WTC11 (cell line): Measurements from ENCODE around the gene BRSK2. TPM values are rescaled to one million over a fixed set of nuclear protein-coding genes. Genes with fewer than 3 reads are reported as not detected.

Experiments
- ATAC-seq: fragments of 200-7000 bp; cut with Tn5 transposase; 2 replicates; pipeline ENCODE4 v1.10.0; 2021; ENCODE audit warnings: mild to moderate bottlenecking, moderate library complexity
- CTCF ChIA-PET: fragments of 300-600 bp; sonication (Branson Sonifier 250); formaldehyde crosslinking; loops from one replicate; lab custom pipeline; 2021; ENCODE audit warnings: antibody characterized with exemption; lab: Charles Lee
- POLR2A ChIA-PET: fragments of 350-600 bp; sonication (Branson Sonifier 250); formaldehyde crosslinking; loops from one replicate; lab custom pipeline; 2021; ENCODE audit warnings: antibody characterized with exemption; lab: Charles Lee
- DNase-seq: peaks from one replicate; pipeline ENCODE4 v3.0.0; 2021; ENCODE audit warnings: low spot score
- H3K27ac Mint-ChIP-seq: 2 replicates; pipeline ENCODE4 v1.8.0; 2021; ENCODE audit warnings: mixed read lengths
- H3K27me3 Mint-ChIP-seq: 2 replicates; pipeline ENCODE4 v1.8.0; 2021; ENCODE audit warnings: low read depth, mild to moderate bottlenecking, moderate library complexity, mixed read lengths
- H3K36me3 Mint-ChIP-seq: 2 replicates; pipeline ENCODE4 v1.8.0; 2021; ENCODE audit warnings: mixed read lengths
- H3K4me1 Mint-ChIP-seq: 2 replicates; pipeline ENCODE4 v1.8.0; 2022; ENCODE audit warnings: mixed read lengths
- H3K4me3 Mint-ChIP-seq: 2 replicates; pipeline ENCODE4 v1.8.0; 2021; ENCODE audit warnings: mild to moderate bottlenecking, moderate library complexity, mixed read lengths
- H3K9me3 Mint-ChIP-seq: 2 replicates; pipeline ENCODE4 v1.8.0; 2021; ENCODE audit warnings: mixed read lengths
- CBFB ChIP-seq: sonication (generic); formaldehyde crosslinking; IDR thresholded peaks from 2 replicates; pipeline ENCODE4 v1.8.1; 2022; ENCODE audit warnings: mild to moderate bottlenecking, low read depth, missing genetic modification reagents
- JAZF1 ChIP-seq: fragments of 250-450 bp; sonication (Bioruptor Pico); IDR thresholded peaks from 2 replicates; pipeline ENCODE4 v1.9.0; 2021; ENCODE audit warnings: moderate library complexity, mild to moderate bottlenecking, inconsistent platforms
- MXD4 ChIP-seq: fragments of 250-450 bp; sonication (Bioruptor Pico); IDR thresholded peaks from 2 replicates; pipeline ENCODE4 v1.8.0; 2021; ENCODE audit warnings: mild to moderate bottlenecking, moderate library complexity, borderline replicate concordance
- NFE2L1 ChIP-seq: sonication (generic); formaldehyde crosslinking; IDR thresholded peaks from 2 replicates; pipeline ENCODE4 v1.8.1; 2023; ENCODE audit warnings: missing genetic modification reagents
- NFYB ChIP-seq: sonication (generic); formaldehyde crosslinking; conservative IDR thresholded peaks from 2 replicates; pipeline ENCODE4 v1.8.0; 2022; ENCODE audit warnings: low read depth, missing genetic modification reagents
- NR2C2 ChIP-seq: sonication (generic); formaldehyde crosslinking; IDR thresholded peaks from 2 replicates; pipeline ENCODE4 v1.8.0; 2022; ENCODE audit warnings: mild to moderate bottlenecking, missing genetic modification reagents
- RELA ChIP-seq: sonication (generic); formaldehyde crosslinking; IDR thresholded peaks from 2 replicates; pipeline ENCODE4 v1.8.1; 2022; ENCODE audit warnings: missing genetic modification reagents, mild to moderate bottlenecking, borderline replicate concordance
- RORB ChIP-seq: fragments of 250-450 bp; sonication (Bioruptor Pico); IDR thresholded peaks from 2 replicates; pipeline ENCODE4 v1.9.0; 2021; ENCODE audit warnings: mild to moderate bottlenecking
- SP1 ChIP-seq: sonication (generic); formaldehyde crosslinking; conservative IDR thresholded peaks from 2 replicates; pipeline ENCODE4 v1.8.1; 2022; ENCODE audit warnings: missing genetic modification reagents
- ZNF317 ChIP-seq: sonication (generic); formaldehyde crosslinking; IDR thresholded peaks from 2 replicates; pipeline ENCODE4 v1.8.1; 2023; ENCODE audit warnings: low read depth, mild to moderate bottlenecking, moderate library complexity, missing genetic modification reagents, borderline replicate concordance
- total RNA-seq: library from RNA; stranded (reverse); gene quantifications from 3 replicates; pipeline ENCODE4 v1.2.3, GENCODE V29; 2021
- TF ChIP-seq, protein P1 (sequence below): sonication (generic); formaldehyde crosslinking; IDR thresholded peaks from 2 replicates; pipeline ENCODE4 v1.8.0; 2022; ENCODE audit warnings: missing genetic modification reagents
- TF ChIP-seq, protein P2 (sequence below): sonication (generic); formaldehyde crosslinking; IDR thresholded peaks from 2 replicates; pipeline ENCODE4 v1.8.1; 2023; ENCODE audit warnings: mild to moderate bottlenecking, missing genetic modification reagents
- TF ChIP-seq, protein P3 (sequence below): sonication (generic); formaldehyde crosslinking; conservative IDR thresholded peaks from 2 replicates; pipeline ENCODE4 v1.8.1; 2023; ENCODE audit warnings: mild to moderate bottlenecking, low read depth, missing genetic modification reagents, moderate library complexity
- TF ChIP-seq, protein P4 (sequence below): sonication (generic); formaldehyde crosslinking; IDR thresholded peaks from 2 replicates; pipeline ENCODE4 v1.8.1; 2022; ENCODE audit warnings: missing genetic modification reagents, borderline replicate concordance
- TF ChIP-seq, protein P5 (sequence below): fragments of 250-450 bp; sonication (Bioruptor Pico); IDR thresholded peaks from 2 replicates; pipeline ENCODE4 v1.8.0; 2021; ENCODE audit warnings: mild to moderate bottlenecking
- TF ChIP-seq, protein P6 (sequence below): sonication (generic); formaldehyde crosslinking; IDR thresholded peaks from 2 replicates; pipeline ENCODE4 v1.8.0; 2022; ENCODE audit warnings: mild to moderate bottlenecking, missing genetic modification reagents
- TF ChIP-seq, protein P7 (sequence below): sonication (generic); formaldehyde crosslinking; IDR thresholded peaks from 2 replicates; pipeline ENCODE4 v1.8.1; 2022; ENCODE audit warnings: low read depth, mild to moderate bottlenecking, moderate library complexity, missing genetic modification reagents, borderline replicate concordance
- TF ChIP-seq, protein P8 (sequence below): sonication (generic); formaldehyde crosslinking; IDR thresholded peaks from 2 replicates; pipeline ENCODE4 v1.8.1; 2023; ENCODE audit warnings: mild to moderate bottlenecking, missing genetic modification reagents, borderline replicate concordance
- TF ChIP-seq, protein P9 (sequence below): sonication (generic); formaldehyde crosslinking; IDR thresholded peaks from 2 replicates; pipeline ENCODE4 v1.8.0; 2023; ENCODE audit warnings: missing genetic modification reagents

Gene BRSK2
- total RNA-seq, 1 experiment from 2014 or later = 34.5 TPM

DNA sequence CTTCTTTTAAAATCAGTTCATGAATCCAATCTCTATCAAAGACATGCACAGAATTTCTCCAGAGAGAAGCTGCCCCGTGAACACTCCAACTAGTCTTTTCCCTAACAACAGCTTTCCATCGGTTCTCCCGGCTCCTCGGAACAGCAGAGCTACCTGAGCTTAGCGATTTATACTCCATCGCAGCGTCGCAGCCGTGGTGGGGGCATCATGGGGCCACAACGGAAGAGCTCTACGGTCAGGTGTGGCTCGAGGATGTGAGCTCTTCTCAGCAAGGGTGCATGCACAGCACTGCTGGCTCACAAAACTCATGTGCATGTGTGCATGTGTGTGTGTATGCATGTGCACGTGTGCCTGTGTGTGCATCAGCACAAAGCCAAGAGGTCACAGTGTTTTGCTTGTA lies 108.5 kb downstream of the BRSK2 start:
- no peak for TF ChIP-seq CBFB
- no peak for TF ChIP-seq RORB (CRISPR knock-in tag)
- no peak for TF ChIP-seq NFYB (CRISPR knock-in tag)
- no peak for TF ChIP-seq ZNF317 (CRISPR knock-in tag)
- TF ChIP-seq, protein P1, sequence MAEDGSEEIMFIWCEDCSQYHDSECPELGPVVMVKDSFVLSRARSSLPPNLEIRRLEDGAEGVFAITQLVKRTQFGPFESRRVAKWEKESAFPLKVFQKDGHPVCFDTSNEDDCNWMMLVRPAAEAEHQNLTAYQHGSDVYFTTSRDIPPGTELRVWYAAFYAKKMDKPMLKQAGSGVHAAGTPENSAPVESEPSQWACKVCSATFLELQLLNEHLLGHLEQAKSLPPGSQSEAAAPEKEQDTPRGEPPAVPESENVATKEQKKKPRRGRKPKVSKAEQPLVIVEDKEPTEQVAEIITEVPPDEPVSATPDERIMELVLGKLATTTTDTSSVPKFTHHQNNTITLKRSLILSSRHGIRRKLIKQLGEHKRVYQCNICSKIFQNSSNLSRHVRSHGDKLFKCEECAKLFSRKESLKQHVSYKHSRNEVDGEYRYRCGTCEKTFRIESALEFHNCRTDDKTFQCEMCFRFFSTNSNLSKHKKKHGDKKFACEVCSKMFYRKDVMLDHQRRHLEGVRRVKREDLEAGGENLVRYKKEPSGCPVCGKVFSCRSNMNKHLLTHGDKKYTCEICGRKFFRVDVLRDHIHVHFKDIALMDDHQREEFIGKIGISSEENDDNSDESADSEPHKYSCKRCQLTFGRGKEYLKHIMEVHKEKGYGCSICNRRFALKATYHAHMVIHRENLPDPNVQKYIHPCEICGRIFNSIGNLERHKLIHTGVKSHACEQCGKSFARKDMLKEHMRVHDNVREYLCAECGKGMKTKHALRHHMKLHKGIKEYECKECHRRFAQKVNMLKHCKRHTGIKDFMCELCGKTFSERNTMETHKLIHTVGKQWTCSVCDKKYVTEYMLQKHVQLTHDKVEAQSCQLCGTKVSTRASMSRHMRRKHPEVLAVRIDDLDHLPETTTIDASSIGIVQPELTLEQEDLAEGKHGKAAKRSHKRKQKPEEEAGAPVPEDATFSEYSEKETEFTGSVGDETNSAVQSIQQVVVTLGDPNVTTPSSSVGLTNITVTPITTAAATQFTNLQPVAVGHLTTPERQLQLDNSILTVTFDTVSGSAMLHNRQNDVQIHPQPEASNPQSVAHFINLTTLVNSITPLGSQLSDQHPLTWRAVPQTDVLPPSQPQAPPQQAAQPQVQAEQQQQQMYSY (CRISPR knock-in tag) = no peak
- TF ChIP-seq NFE2L1 (CRISPR knock-in tag) = no peak
- TF ChIP-seq, protein P2, sequence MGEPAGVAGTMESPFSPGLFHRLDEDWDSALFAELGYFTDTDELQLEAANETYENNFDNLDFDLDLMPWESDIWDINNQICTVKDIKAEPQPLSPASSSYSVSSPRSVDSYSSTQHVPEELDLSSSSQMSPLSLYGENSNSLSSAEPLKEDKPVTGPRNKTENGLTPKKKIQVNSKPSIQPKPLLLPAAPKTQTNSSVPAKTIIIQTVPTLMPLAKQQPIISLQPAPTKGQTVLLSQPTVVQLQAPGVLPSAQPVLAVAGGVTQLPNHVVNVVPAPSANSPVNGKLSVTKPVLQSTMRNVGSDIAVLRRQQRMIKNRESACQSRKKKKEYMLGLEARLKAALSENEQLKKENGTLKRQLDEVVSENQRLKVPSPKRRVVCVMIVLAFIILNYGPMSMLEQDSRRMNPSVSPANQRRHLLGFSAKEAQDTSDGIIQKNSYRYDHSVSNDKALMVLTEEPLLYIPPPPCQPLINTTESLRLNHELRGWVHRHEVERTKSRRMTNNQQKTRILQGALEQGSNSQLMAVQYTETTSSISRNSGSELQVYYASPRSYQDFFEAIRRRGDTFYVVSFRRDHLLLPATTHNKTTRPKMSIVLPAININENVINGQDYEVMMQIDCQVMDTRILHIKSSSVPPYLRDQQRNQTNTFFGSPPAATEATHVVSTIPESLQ = no peak
- TF ChIP-seq NR2C2 = no peak
- TF ChIP-seq, protein P3, sequence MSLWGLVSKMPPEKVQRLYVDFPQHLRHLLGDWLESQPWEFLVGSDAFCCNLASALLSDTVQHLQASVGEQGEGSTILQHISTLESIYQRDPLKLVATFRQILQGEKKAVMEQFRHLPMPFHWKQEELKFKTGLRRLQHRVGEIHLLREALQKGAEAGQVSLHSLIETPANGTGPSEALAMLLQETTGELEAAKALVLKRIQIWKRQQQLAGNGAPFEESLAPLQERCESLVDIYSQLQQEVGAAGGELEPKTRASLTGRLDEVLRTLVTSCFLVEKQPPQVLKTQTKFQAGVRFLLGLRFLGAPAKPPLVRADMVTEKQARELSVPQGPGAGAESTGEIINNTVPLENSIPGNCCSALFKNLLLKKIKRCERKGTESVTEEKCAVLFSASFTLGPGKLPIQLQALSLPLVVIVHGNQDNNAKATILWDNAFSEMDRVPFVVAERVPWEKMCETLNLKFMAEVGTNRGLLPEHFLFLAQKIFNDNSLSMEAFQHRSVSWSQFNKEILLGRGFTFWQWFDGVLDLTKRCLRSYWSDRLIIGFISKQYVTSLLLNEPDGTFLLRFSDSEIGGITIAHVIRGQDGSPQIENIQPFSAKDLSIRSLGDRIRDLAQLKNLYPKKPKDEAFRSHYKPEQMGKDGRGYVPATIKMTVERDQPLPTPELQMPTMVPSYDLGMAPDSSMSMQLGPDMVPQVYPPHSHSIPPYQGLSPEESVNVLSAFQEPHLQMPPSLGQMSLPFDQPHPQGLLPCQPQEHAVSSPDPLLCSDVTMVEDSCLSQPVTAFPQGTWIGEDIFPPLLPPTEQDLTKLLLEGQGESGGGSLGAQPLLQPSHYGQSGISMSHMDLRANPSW (CRISPR knock-in tag) = no peak
- TF ChIP-seq, protein P4, sequence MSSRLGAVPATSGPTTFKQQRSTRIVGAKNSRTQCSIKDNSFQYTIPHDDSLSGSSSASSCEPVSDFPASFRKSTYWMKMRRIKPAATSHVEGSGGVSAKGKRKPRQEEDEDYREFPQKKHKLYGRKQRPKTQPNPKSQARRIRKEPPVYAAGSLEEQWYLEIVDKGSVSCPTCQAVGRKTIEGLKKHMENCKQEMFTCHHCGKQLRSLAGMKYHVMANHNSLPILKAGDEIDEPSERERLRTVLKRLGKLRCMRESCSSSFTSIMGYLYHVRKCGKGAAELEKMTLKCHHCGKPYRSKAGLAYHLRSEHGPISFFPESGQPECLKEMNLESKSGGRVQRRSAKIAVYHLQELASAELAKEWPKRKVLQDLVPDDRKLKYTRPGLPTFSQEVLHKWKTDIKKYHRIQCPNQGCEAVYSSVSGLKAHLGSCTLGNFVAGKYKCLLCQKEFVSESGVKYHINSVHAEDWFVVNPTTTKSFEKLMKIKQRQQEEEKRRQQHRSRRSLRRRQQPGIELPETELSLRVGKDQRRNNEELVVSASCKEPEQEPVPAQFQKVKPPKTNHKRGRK (CRISPR knock-in tag) = no peak
- TF ChIP-seq, protein P5, sequence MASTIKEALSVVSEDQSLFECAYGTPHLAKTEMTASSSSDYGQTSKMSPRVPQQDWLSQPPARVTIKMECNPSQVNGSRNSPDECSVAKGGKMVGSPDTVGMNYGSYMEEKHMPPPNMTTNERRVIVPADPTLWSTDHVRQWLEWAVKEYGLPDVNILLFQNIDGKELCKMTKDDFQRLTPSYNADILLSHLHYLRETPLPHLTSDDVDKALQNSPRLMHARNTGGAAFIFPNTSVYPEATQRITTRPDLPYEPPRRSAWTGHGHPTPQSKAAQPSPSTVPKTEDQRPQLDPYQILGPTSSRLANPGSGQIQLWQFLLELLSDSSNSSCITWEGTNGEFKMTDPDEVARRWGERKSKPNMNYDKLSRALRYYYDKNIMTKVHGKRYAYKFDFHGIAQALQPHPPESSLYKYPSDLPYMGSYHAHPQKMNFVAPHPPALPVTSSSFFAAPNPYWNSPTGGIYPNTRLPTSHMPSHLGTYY (CRISPR knock-in tag) = no peak
- TF ChIP-seq MXD4 = no peak
- TF ChIP-seq, protein P6, sequence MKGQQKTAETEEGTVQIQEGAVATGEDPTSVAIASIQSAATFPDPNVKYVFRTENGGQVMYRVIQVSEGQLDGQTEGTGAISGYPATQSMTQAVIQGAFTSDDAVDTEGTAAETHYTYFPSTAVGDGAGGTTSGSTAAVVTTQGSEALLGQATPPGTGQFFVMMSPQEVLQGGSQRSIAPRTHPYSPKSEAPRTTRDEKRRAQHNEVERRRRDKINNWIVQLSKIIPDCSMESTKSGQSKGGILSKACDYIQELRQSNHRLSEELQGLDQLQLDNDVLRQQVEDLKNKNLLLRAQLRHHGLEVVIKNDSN (CRISPR knock-in tag) = no peak
- TF ChIP-seq, protein P7, sequence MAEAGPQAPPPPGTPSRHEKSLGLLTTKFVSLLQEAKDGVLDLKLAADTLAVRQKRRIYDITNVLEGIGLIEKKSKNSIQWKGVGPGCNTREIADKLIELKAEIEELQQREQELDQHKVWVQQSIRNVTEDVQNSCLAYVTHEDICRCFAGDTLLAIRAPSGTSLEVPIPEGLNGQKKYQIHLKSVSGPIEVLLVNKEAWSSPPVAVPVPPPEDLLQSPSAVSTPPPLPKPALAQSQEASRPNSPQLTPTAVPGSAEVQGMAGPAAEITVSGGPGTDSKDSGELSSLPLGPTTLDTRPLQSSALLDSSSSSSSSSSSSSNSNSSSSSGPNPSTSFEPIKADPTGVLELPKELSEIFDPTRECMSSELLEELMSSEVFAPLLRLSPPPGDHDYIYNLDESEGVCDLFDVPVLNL (CRISPR knock-in tag) = no peak
- TF ChIP-seq SP1 (CRISPR knock-in tag) = no peak
- TF ChIP-seq, protein P8, sequence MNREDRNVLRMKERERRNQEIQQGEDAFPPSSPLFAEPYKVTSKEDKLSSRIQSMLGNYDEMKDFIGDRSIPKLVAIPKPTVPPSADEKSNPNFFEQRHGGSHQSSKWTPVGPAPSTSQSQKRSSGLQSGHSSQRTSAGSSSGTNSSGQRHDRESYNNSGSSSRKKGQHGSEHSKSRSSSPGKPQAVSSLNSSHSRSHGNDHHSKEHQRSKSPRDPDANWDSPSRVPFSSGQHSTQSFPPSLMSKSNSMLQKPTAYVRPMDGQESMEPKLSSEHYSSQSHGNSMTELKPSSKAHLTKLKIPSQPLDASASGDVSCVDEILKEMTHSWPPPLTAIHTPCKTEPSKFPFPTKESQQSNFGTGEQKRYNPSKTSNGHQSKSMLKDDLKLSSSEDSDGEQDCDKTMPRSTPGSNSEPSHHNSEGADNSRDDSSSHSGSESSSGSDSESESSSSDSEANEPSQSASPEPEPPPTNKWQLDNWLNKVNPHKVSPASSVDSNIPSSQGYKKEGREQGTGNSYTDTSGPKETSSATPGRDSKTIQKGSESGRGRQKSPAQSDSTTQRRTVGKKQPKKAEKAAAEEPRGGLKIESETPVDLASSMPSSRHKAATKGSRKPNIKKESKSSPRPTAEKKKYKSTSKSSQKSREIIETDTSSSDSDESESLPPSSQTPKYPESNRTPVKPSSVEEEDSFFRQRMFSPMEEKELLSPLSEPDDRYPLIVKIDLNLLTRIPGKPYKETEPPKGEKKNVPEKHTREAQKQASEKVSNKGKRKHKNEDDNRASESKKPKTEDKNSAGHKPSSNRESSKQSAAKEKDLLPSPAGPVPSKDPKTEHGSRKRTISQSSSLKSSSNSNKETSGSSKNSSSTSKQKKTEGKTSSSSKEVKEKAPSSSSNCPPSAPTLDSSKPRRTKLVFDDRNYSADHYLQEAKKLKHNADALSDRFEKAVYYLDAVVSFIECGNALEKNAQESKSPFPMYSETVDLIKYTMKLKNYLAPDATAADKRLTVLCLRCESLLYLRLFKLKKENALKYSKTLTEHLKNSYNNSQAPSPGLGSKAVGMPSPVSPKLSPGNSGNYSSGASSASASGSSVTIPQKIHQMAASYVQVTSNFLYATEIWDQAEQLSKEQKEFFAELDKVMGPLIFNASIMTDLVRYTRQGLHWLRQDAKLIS = no peak
- no peak for TF ChIP-seq JAZF1
- TF ChIP-seq, protein P9, sequence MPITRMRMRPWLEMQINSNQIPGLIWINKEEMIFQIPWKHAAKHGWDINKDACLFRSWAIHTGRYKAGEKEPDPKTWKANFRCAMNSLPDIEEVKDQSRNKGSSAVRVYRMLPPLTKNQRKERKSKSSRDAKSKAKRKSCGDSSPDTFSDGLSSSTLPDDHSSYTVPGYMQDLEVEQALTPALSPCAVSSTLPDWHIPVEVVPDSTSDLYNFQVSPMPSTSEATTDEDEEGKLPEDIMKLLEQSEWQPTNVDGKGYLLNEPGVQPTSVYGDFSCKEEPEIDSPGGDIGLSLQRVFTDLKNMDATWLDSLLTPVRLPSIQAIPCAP (CRISPR knock-in tag) = no peak
- TF ChIP-seq RELA (CRISPR knock-in tag) = no peak
- Mint-ChIP-seq H3K36me3 (peaks cover 20% of the 10 kb centered on the region), H3K9me3 (peaks cover 21% of the 10 kb centered on the region), H3K27me3 (no peaks in the 10 kb centered on the region; the same call in 1 of the 2 replicates), H3K4me3 (no peak overlapping the region), H3K4me1 (peaks cover 16% of the 10 kb centered on the region), H3K27ac (no peak overlapping the region)
- POLR2A ChIA-PET = no interaction called here
- CTCF ChIA-PET = interaction anchor here (0.6 to 0.8 kb wide), 2 partner anchors 17 to 576 kb away, joined by 5 read pairs; no protein-coding TSS in a partner anchor
- DNase-seq = no peak
- no peak for ATAC-seq
